HepG2 (cell line): ENCODE results near the gene GPX5. TPM values are rescaled to one million over a fixed set of nuclear protein-coding genes. Genes with fewer than 3 reads are reported as not detected.

ENCODE experiments used
- ATAC-seq: fragments of 200-7000 bp; cut with Tn5 transposase; 3 replicates; pipeline ENCODE4 v1.9.1; 2020; ENCODE audit warnings: mild to moderate bottlenecking, moderate library complexity
- BruUV-seq: library from RNA; stranded (reverse); fragments of 400-500 nt; replicated peaks from 2 replicates; lab custom pipeline; 2021; lab: Mats Ljungman, UMichigan
- CTCF ChIA-PET: fragments of 300-600 bp; formaldehyde crosslinking; extraction: SDS; loops from one replicate; lab custom pipeline; 2021; ENCODE audit warnings: low total read pairs, inconsistent platforms, low intra/inter-chr PET ratio; lab: Yijun Ruan, JAX
- POLR2A ChIA-PET: fragments of 350-600 bp; sonication (Branson Sonifier 250); formaldehyde crosslinking; loops from one replicate; lab custom pipeline; 2020; ENCODE audit warnings: antibody characterized with exemption, inconsistent platforms; lab: Yijun Ruan, JAX
- DNase-seq: peaks from one replicate; pipeline ENCODE4 v3.0.0-alpha.2; 2015; ENCODE audit warnings: low spot score
- FAIRE-seq: peaks from 3 replicates; lab custom pipeline; 2011; peaks lifted over from hg19 to GRCh38; lab: Jason Lieb, UNC
- H2AFZ ChIP-seq: one replicate; pipeline ENCODE4 v1.6.1; 2011; ENCODE audit warnings: low read length, inconsistent platforms
- H3K27ac ChIP-seq: fragments of 300-600 bp; 3 replicates; pipeline ENCODE4 v1.8.0; 2011; ENCODE audit warnings: mixed run types, mild to moderate bottlenecking, mixed read lengths, low read length, inconsistent platforms; ENCODE audit not compliant: insufficient read depth; ENCODE audit errors: extremely low read length
- H3K27me3 ChIP-seq, 2 experiments: fragments of 200-600 bp in 1 of 2; 2 replicates in 1 of 2; 3 replicates in 1 of 2; pipeline versions ENCODE4 v1.6.0 to v1.8.0; 2011; ENCODE audit warnings: low read length in 2 of 2, mild to moderate bottlenecking in 2 of 2, moderate library complexity in 2 of 2, inconsistent platforms in 1 of 2; ENCODE audit not compliant: insufficient read depth in 2 of 2, control insufficient read depth in 1 of 2
- H3K36me3 ChIP-seq, 2 experiments: fragments of 200-600 bp in 1 of 2; replicated peaks in 1 of 2; 2 replicates in 1 of 2; 3 replicates in 1 of 2; pipeline versions ENCODE4 v1.5.1 to v1.8.0; 2011; ENCODE audit warnings: low read length in 2 of 2, inconsistent platforms in 1 of 2; ENCODE audit not compliant: insufficient read depth in 2 of 2, control insufficient read depth in 1 of 2
- H3K4me1 ChIP-seq: 2 replicates; pipeline ENCODE4 v1.5.1; 2012; ENCODE audit warnings: low read length, inconsistent platforms; ENCODE audit not compliant: insufficient read depth
- H3K4me2 ChIP-seq: 2 replicates; pipeline ENCODE4 v1.6.0; 2011; ENCODE audit warnings: low read depth, low read length, inconsistent platforms
- H3K4me3 ChIP-seq, 3 experiments: fragments of 200-600 bp in 1 of 3; sonication (generic), shearing (Covaris generic) in 1 of 3; replicated peaks in 1 of 3; 2 replicates each; pipeline ENCODE4 v1.5.1; 2011 to 2016; ENCODE audit warnings: low read length in 3 of 3, inconsistent platforms in 2 of 3, low read depth in 2 of 3, mild to moderate bottlenecking in 2 of 3, control low read depth in 1 of 3, mixed read lengths in 1 of 3; ENCODE audit not compliant: insufficient read depth in 1 of 3
- H3K79me2 ChIP-seq: one replicate; pipeline ENCODE4 v1.6.1; 2011; ENCODE audit warnings: low read length, inconsistent platforms; ENCODE audit not compliant: insufficient read depth
- H3K9ac ChIP-seq: 2 replicates; pipeline ENCODE4 v1.6.0; 2011; ENCODE audit warnings: mild to moderate bottlenecking, low read depth, low read length, inconsistent platforms; ENCODE audit not compliant: insufficient read depth
- H3K9me3 ChIP-seq: 2 replicates; pipeline ENCODE4 v1.5.1; 2012; ENCODE audit warnings: mild to moderate bottlenecking, low read length
- H4K20me1 ChIP-seq: 2 replicates; pipeline ENCODE4 v1.6.0; 2011; ENCODE audit warnings: inconsistent platforms, mild to moderate bottlenecking, low read length, moderate library complexity; ENCODE audit not compliant: insufficient read depth
- ARID5B ChIP-seq: IDR thresholded peaks from 2 replicates; pipeline ENCODE4 v1.4.0; 2020; ENCODE audit warnings: mild to moderate bottlenecking, missing genetic modification reagents
- DR1 ChIP-seq: sonication (generic); formaldehyde crosslinking; IDR thresholded peaks from 2 replicates; pipeline ENCODE4 v1.8.0; 2021; ENCODE audit warnings: mild to moderate bottlenecking, missing genetic modification reagents, inconsistent platforms
- HOXA5 ChIP-seq: sonication (generic); formaldehyde crosslinking; IDR thresholded peaks from 2 replicates; pipeline ENCODE4 v1.4.0; 2020; ENCODE audit warnings: missing genetic modification reagents
- MTF1 ChIP-seq: sonication (generic); formaldehyde crosslinking; IDR thresholded peaks from 2 replicates; pipeline ENCODE4 v1.5.0; 2020; ENCODE audit warnings: missing genetic modification reagents
- PAXIP1 ChIP-seq: sonication (generic); formaldehyde crosslinking; conservative IDR thresholded peaks from 2 replicates; pipeline ENCODE4 v1.4.0; 2020; ENCODE audit warnings: mild to moderate bottlenecking, missing genetic modification reagents, moderate library complexity
- PHF20 ChIP-seq: sonication (generic); formaldehyde crosslinking; IDR thresholded peaks from 2 replicates; pipeline ENCODE4 v1.5.0; 2020; ENCODE audit warnings: mild to moderate bottlenecking, missing genetic modification reagents
- PRMT3 ChIP-seq: sonication (generic); formaldehyde crosslinking; IDR thresholded peaks from 2 replicates; pipeline ENCODE4 v1.8.1; 2022; ENCODE audit warnings: low read depth, mild to moderate bottlenecking, moderate library complexity, missing genetic modification reagents, borderline replicate concordance
- RCOR2 ChIP-seq: IDR thresholded peaks from 2 replicates; pipeline ENCODE4 v1.6.1; 2016; ENCODE audit warnings: missing biosample characterization, missing genetic modification reagents
- REST ChIP-seq, 2 experiments: IDR thresholded peaks; 2 replicates each; pipeline ENCODE4 v1.6.1; 2011 to 2012; ENCODE audit warnings: low read length in 2 of 2, borderline replicate concordance in 1 of 2, low read depth in 1 of 2, mild to moderate bottlenecking in 1 of 2, moderate library complexity in 1 of 2
- SRSF1 ChIP-seq: fragments of 200-400 bp; formaldehyde crosslinking; optimal IDR thresholded peaks from 2 replicates; pipeline ENCODE3; 2017; ENCODE audit warnings: mild to moderate bottlenecking, low read depth, low read length, moderate library complexity
- ZBTB44 ChIP-seq: sonication (generic); formaldehyde crosslinking; IDR thresholded peaks from 2 replicates; pipeline ENCODE4 v1.4.0; 2020; ENCODE audit warnings: missing genetic modification reagents
- ZNF616 ChIP-seq: sonication (generic); formaldehyde crosslinking; IDR thresholded peaks from 2 replicates; pipeline ENCODE4 v1.5.0; 2020; ENCODE audit warnings: low read depth, mild to moderate bottlenecking, missing genetic modification reagents
- WGBS: methylation state at CpG from one replicate; pipeline ENCODE4 v1.1.6; 2017; ENCODE audit warnings: low lambda C conversion rate; 5-methylcytosine and 5-hydroxymethylcytosine counted together
- in situ Hi-C: cut with HindIII; loops from 2 replicates; pipeline ENCODE4 v1.10.0; 2017; ENCODE audit warnings: low pct_unique_long_range_greater_than_20kb; ENCODE audit not compliant: extremely low pct_ligation_motif_present
- intact Hi-C: fragments of 100-400 bp; cut with micrococcal nuclease; formaldehyde crosslinking; loops from one replicate; pipeline ENCODE4 v1.10.0; 2022; ENCODE audit not compliant: unreplicated experiment
- polyA plus RNA-seq, 8 experiments: library from polyadenylated mRNA; depleted of rRNA in 3 of 8; stranded (reverse) in 7 of 8; unstranded in 1 of 8; fragments of >200 nt; fragmentation: Illumina TruSeq in 4 of 8; extraction: Trizol in 4 of 8; gene quantifications; 2 replicates each; pipeline versions ENCODE4 v1.2.1 to v1.2.3, GENCODE V29; 2011 to 2016; ENCODE audit warnings: low read depth in 4 of 8, missing spikeins in 1 of 8, mixed read lengths in 1 of 8; ENCODE audit not compliant: insufficient read depth in 1 of 8
- total RNA-seq, 5 experiments: library from RNA; depleted of rRNA; stranded (reverse); fragments of >200 nt; fragmentation: Illumina TruSeq; extraction: Trizol; gene quantifications; 2 replicates each; pipeline ENCODE4 v1.2.3, GENCODE V29; 2016; ENCODE audit warnings: low read depth in 1 of 5

The GPX5 gene
- total and polyA plus RNA-seq, 2 of the 13 experiments (the other 11 are each of a cell fraction or from before 2014, with no cell fraction given), result not detected

GRCh38 chr6:28497306-28497705 lies 28.4 kb upstream of the GPX5 start:
- H4K20me1 ChIP-seq, result no peaks in the 10 kb centered on the region
- H3K9me3 ChIP-seq, result no peaks in the 10 kb centered on the region
- ChIA-PET CTCF (no interaction called here), POLR2A (no interaction called here)
- H3K4me2 ChIP-seq, result no peak overlapping the region
- no peak overlapping the region for H2AFZ ChIP-seq
- H3K4me3 ChIP-seq, result no peak overlapping the region
- H3K9ac ChIP-seq, result no peak overlapping the region
- H3K4me1 ChIP-seq, result no peaks in the 10 kb centered on the region
- no peaks in the 10 kb centered on the region for H3K36me3 ChIP-seq
- no peak for DNase-seq
- no peak overlapping the region for H3K27ac ChIP-seq
- intact Hi-C loops, result loop anchor here (2.0 kb wide), 1 partner anchor 187 kb away; no protein-coding TSS in a partner anchor
- no TSS peak for BruUV-seq
- 0% methylated on average over 1 of the region's 1 CpG for WGBS
- no peak for ATAC-seq
- FAIRE-seq, result no peak
- H3K27me3 ChIP-seq, result no peaks in the 10 kb centered on the region
- no peaks in the 10 kb centered on the region for H3K79me2 ChIP-seq
- in situ Hi-C loops, result loop anchor here (5.0 kb wide), 1 partner anchor 185 kb away; no protein-coding TSS in a partner anchor
- no peak for TF ChIP-seq PHF20 (CRISPR knock-in tag)
- no peak for TF ChIP-seq ARID5B (CRISPR knock-in tag)
- no peak for TF ChIP-seq DR1
- TF ChIP-seq PAXIP1 (CRISPR knock-in tag), result no peak
- TF ChIP-seq SRSF1, result no peak
- no peak for TF ChIP-seq HOXA5 (CRISPR knock-in tag)
- no peak for TF ChIP-seq MTF1 (CRISPR knock-in tag)
- no peak for TF ChIP-seq REST (IDR thresholded peaks at IDR 0.05; ENCODE audit: borderline replicate concordance in 1 of 2, low read depth in 1 of 2, low read length in 2 of 2)
- no peak for TF ChIP-seq RCOR2 (CRISPR knock-in tag)
- no peak for TF ChIP-seq ZBTB44
- TF ChIP-seq PRMT3, result no peak
- no peak for TF ChIP-seq ZNF616 (CRISPR knock-in tag)
